ENCODE data around the gene AXIN2.

- TF ChIP-seq POLR2A (IDR thresholded peaks at IDR 0.05) = no peak
- TF ChIP-seq CTCF (IDR thresholded peaks at IDR 0.05) = no peak
Measured at GRCh38 chr17:65568918-65569317, 7.5 kb upstream of the AXIN2 start.
